HepG2 (cell line): ENCODE data around the gene IRF2. TPM values are rescaled to one million over a fixed set of nuclear protein-coding genes. Genes with fewer than 3 reads are reported as not detected.
A peak's percentile ranks its signal among the peaks of the same experiment; 100 is the strongest.

Source experiments
- AGO2 ChIP-seq: fragments of 200-400 bp; formaldehyde crosslinking; optimal IDR thresholded peaks from 2 replicates; pipeline ENCODE3; 2017; ENCODE audit warnings: mild to moderate bottlenecking, low read depth, low read length, moderate library complexity
- ELK4 ChIP-seq: sonication (generic); formaldehyde crosslinking; IDR thresholded peaks from 2 replicates; pipeline ENCODE4 v1.9.0; 2021; ENCODE audit warnings: missing genetic modification reagents, borderline replicate concordance
- GFI1 ChIP-seq: sonication (generic); formaldehyde crosslinking; IDR thresholded peaks from 2 replicates; pipeline ENCODE4 v1.5.0; 2020; ENCODE audit warnings: missing genetic modification reagents, mild to moderate bottlenecking, borderline replicate concordance
- HMGA1 ChIP-seq: sonication (generic); formaldehyde crosslinking; conservative IDR thresholded peaks from 2 replicates; pipeline ENCODE4 v1.4.0; 2020; ENCODE audit warnings: missing genetic modification reagents
- HNF4G ChIP-seq, 2 experiments: sonication (generic) in 1 of 2; formaldehyde crosslinking in 1 of 2; IDR thresholded peaks; 2 replicates each; pipeline versions ENCODE4 v1.4.0 to v1.6.1; 2011 to 2020; ENCODE audit warnings: borderline replicate concordance in 2 of 2, low read depth in 2 of 2, mild to moderate bottlenecking in 2 of 2, low read length in 1 of 2, missing genetic modification reagents in 1 of 2, moderate library complexity in 1 of 2
- JARID2 ChIP-seq: sonication (generic); formaldehyde crosslinking; IDR thresholded peaks from 2 replicates; pipeline ENCODE4 v1.8.1; 2023; ENCODE audit warnings: missing genetic modification reagents, inconsistent platforms; ENCODE audit not compliant: insufficient replicate concordance
- KLF15 ChIP-seq: sonication (generic); formaldehyde crosslinking; IDR thresholded peaks from 2 replicates; pipeline ENCODE4 v1.8.1; 2023; ENCODE audit warnings: borderline replicate concordance, mild to moderate bottlenecking, inconsistent platforms, missing genetic modification reagents, mixed read lengths
- LCORL ChIP-seq, 2 experiments: fragments of 450-650 bp in 1 of 2; sonication (generic) in 1 of 2; formaldehyde crosslinking in 1 of 2; IDR thresholded peaks; 2 replicates each; pipeline versions ENCODE4 v1.5.0 to v1.6.1; 2017 to 2020; ENCODE audit warnings: antibody characterized with exemption in 1 of 2, missing genetic modification reagents in 1 of 2
- MAFG ChIP-seq: sonication (generic); formaldehyde crosslinking; IDR thresholded peaks from 2 replicates; pipeline ENCODE4 v1.5.1; 2020; ENCODE audit warnings: mild to moderate bottlenecking, missing genetic modification reagents
- MYC ChIP-seq: sonication (generic); formaldehyde crosslinking; IDR thresholded peaks from 2 replicates; pipeline ENCODE4 v1.9.0; 2021; ENCODE audit warnings: missing genetic modification reagents, borderline replicate concordance
- MZF1 ChIP-seq: sonication (generic); formaldehyde crosslinking; IDR thresholded peaks from 2 replicates; pipeline ENCODE4 v1.8.1; 2023; ENCODE audit warnings: mild to moderate bottlenecking, missing genetic modification reagents, borderline replicate concordance
- NFATC3 ChIP-seq: sonication (generic); formaldehyde crosslinking; IDR thresholded peaks from 2 replicates; pipeline ENCODE4 v1.5.1; 2020; ENCODE audit warnings: mild to moderate bottlenecking, missing genetic modification reagents
- RBM22 ChIP-seq: fragments of 200-400 bp; formaldehyde crosslinking; optimal IDR thresholded peaks from 2 replicates; pipeline ENCODE3; 2017; ENCODE audit warnings: mild to moderate bottlenecking, low read length, moderate library complexity
- RXRB ChIP-seq: IDR thresholded peaks from 2 replicates; pipeline ENCODE4 v1.6.1; 2016; ENCODE audit warnings: borderline replicate concordance, missing genetic modification reagents, missing compliant biosample characterization
- SAFB2 ChIP-seq: sonication (generic); formaldehyde crosslinking; IDR thresholded peaks from 2 replicates; pipeline ENCODE4 v1.5.1; 2020; ENCODE audit warnings: missing genetic modification reagents, low read depth, mild to moderate bottlenecking, borderline replicate concordance
- SAP130 ChIP-seq: IDR thresholded peaks from 2 replicates; pipeline ENCODE4 v1.6.1; 2016; ENCODE audit warnings: low read depth
- TARDBP ChIP-seq: sonication (generic); formaldehyde crosslinking; IDR thresholded peaks from 2 replicates; pipeline ENCODE4 v1.8.0; 2022; ENCODE audit warnings: mild to moderate bottlenecking, missing genetic modification reagents
- TP53 ChIP-seq: sonication (generic); formaldehyde crosslinking; conservative IDR thresholded peaks from 2 replicates; pipeline ENCODE4 v1.4.0; 2020; ENCODE audit warnings: missing genetic modification reagents
- TSC22D2 ChIP-seq: sonication (generic); formaldehyde crosslinking; IDR thresholded peaks from 2 replicates; pipeline ENCODE4 v1.5.1; 2020; ENCODE audit warnings: missing genetic modification reagents, mild to moderate bottlenecking, borderline replicate concordance
- ZBTB14 ChIP-seq: sonication (generic); formaldehyde crosslinking; IDR thresholded peaks from 2 replicates; pipeline ENCODE4 v1.4.0; 2020; ENCODE audit warnings: missing genetic modification reagents
- ZNF234 ChIP-seq: sonication (generic); formaldehyde crosslinking; conservative IDR thresholded peaks from 2 replicates; pipeline ENCODE4 v1.5.1; 2020; ENCODE audit warnings: mild to moderate bottlenecking, missing genetic modification reagents
- ZNF333 ChIP-seq: sonication (generic); formaldehyde crosslinking; IDR thresholded peaks from 2 replicates; pipeline ENCODE4 v1.4.0; 2020; ENCODE audit warnings: mild to moderate bottlenecking, missing genetic modification reagents, borderline replicate concordance
- ZNF367 ChIP-seq: sonication (generic); formaldehyde crosslinking; IDR thresholded peaks from 2 replicates; pipeline ENCODE4 v1.4.0; 2020; ENCODE audit warnings: missing genetic modification reagents, borderline replicate concordance
- ZNF383 ChIP-seq: sonication (generic); formaldehyde crosslinking; IDR thresholded peaks from 2 replicates; pipeline ENCODE4 v1.4.0; 2020; ENCODE audit warnings: missing genetic modification reagents, mild to moderate bottlenecking, borderline replicate concordance
- ZNF44 ChIP-seq: sonication (generic); formaldehyde crosslinking; IDR thresholded peaks from 2 replicates; pipeline ENCODE4 v1.5.1; 2020; ENCODE audit warnings: mild to moderate bottlenecking, missing genetic modification reagents
- ZNF747 ChIP-seq: sonication (generic); formaldehyde crosslinking; IDR thresholded peaks from 2 replicates; pipeline ENCODE4 v1.8.1; 2023; ENCODE audit warnings: missing genetic modification reagents, mild to moderate bottlenecking, borderline replicate concordance
- polyA plus RNA-seq, 8 experiments: library from polyadenylated mRNA; depleted of rRNA in 3 of 8; stranded (reverse) in 7 of 8; unstranded in 1 of 8; fragments of >200 nt; fragmentation: Illumina TruSeq in 4 of 8; extraction: Trizol in 4 of 8; gene quantifications; 2 replicates each; pipeline versions ENCODE4 v1.2.1 to v1.2.3, GENCODE V29; 2011 to 2016; ENCODE audit warnings: low read depth in 4 of 8, missing spikeins in 1 of 8, mixed read lengths in 1 of 8; ENCODE audit not compliant: insufficient read depth in 1 of 8
- total RNA-seq, 5 experiments: library from RNA; depleted of rRNA; stranded (reverse); fragments of >200 nt; fragmentation: Illumina TruSeq; extraction: Trizol; gene quantifications; 2 replicates each; pipeline ENCODE4 v1.2.3, GENCODE V29; 2016; ENCODE audit warnings: low read depth in 1 of 5
- TF ChIP-seq, protein P1 (sequence below): IDR thresholded peaks from 2 replicates; pipeline ENCODE4 v1.6.1; 2018; ENCODE audit warnings: missing genetic modification reagents

Gene IRF2
- total and polyA plus RNA-seq, 2 of the 13 experiments (the other 11 are each of a cell fraction or from before 2014, with no cell fraction given), result 15.5 to 28.8 TPM

DNA sequence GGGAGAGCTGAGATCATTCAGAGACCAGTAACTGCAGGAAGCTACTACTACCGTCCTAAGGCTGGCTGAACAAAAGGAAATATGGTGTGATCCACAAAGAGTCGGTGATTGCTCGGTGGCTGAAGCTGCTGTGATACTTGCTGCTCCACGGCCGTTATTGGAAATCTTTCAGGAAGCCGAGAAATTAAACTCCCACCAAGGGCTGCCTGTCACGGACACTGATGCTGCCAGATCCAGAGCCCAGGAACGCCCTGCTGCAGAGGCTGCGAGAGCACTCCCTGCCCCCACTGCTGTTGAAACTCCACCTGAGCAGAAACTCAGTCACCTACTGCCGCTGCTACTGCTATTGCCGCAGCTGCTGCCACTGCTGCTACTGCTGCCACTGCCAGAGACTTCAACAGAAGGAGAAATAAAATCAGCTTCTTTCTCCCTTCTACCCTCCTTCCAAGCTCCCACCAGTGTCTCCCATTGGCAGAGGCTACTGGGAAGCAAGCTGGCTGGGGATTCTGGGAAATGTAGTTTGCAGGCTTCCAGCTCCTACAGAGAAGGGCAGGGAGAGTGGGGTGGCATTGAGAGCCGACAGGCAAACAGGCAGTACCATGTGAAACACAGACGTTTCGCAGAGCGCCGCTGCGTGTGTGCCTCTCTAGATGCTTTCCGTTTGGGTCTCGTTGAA lies 130.7 kb downstream of the IRF2 start (continued):
- TF ChIP-seq, protein P1, sequence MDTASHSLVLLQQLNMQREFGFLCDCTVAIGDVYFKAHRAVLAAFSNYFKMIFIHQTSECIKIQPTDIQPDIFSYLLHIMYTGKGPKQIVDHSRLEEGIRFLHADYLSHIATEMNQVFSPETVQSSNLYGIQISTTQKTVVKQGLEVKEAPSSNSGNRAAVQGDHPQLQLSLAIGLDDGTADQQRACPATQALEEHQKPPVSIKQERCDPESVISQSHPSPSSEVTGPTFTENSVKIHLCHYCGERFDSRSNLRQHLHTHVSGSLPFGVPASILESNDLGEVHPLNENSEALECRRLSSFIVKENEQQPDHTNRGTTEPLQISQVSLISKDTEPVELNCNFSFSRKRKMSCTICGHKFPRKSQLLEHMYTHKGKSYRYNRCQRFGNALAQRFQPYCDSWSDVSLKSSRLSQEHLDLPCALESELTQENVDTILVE (CRISPR knock-in tag), result 0 out of 2 replicates have a peak, but pooled peaks have one; percentile 16
- no peak for TF ChIP-seq ZBTB14 (CRISPR knock-in tag)
- no peak for TF ChIP-seq MZF1 (CRISPR knock-in tag)
- no peak for TF ChIP-seq LCORL (IDR thresholded peaks at IDR 0.05)
- TF ChIP-seq LCORL (CRISPR knock-in tag; IDR thresholded peaks at IDR 0.05), result 0 out of 2 replicates have a peak, but pooled peaks have one; percentile 18
- TF ChIP-seq TSC22D2, result peak; percentile 68; the same call in 1 of the 2 replicates
- no peak for TF ChIP-seq ZNF234 (CRISPR knock-in tag)
- TF ChIP-seq ZNF367, result no peak
- TF ChIP-seq SAFB2 (CRISPR knock-in tag), result no peak
- TF ChIP-seq MAFG (CRISPR knock-in tag), result no peak
- TF ChIP-seq ELK4 (CRISPR knock-in tag), result no peak
- TF ChIP-seq SAP130 (CRISPR knock-in tag), result peak; percentile 64; the same call in 1 of the 2 replicates
- TF ChIP-seq ZNF333 (CRISPR knock-in tag), result no peak
- TF ChIP-seq HNF4G (IDR thresholded peaks at IDR 0.05; ENCODE audit: borderline replicate concordance, low read depth, low read length), result no peak
- TF ChIP-seq HNF4G (CRISPR knock-in tag; IDR thresholded peaks at IDR 0.05; ENCODE audit: borderline replicate concordance, low read depth), result no peak
- no peak for TF ChIP-seq ZNF747 (CRISPR knock-in tag)
- peak; percentile 78 for TF ChIP-seq JARID2
- TF ChIP-seq ZNF44 (CRISPR knock-in tag), result no peak
- TF ChIP-seq RBM22, result no peak
- TF ChIP-seq RXRB (CRISPR knock-in tag), result 0 out of 2 replicates have a peak, but pooled peaks have one; percentile 15
- TF ChIP-seq AGO2, result no peak
- TF ChIP-seq TP53 (CRISPR knock-in tag), result no peak
- TF ChIP-seq GFI1 (CRISPR knock-in tag), result no peak
- TF ChIP-seq ZNF383 (CRISPR knock-in tag), result no peak
- TF ChIP-seq KLF15 (CRISPR knock-in tag), result no peak
- TF ChIP-seq MYC (CRISPR knock-in tag), result no peak
- TF ChIP-seq NFATC3 (CRISPR knock-in tag), result no peak
- no peak for TF ChIP-seq TARDBP
- TF ChIP-seq HMGA1, result no peak
